ENCODE measurements around the gene MGAT1. TPM values are rescaled to one million over a fixed set of nuclear protein-coding genes. Genes with fewer than 3 reads are reported as not detected.
"Not testable (repeated sequence)": the region's sequence is repeated elsewhere in the genome, so short reads cannot be mapped to it uniquely, and the experiment has no call there.

The MGAT1 gene
- total RNA-seq, 1 experiment from 2014 or later, result 93.6 TPM

- TF ChIP-seq TEAD4 (CRISPR knock-in tag; IDR thresholded peaks at IDR 0.05), result no peak
- no peak for TF ChIP-seq ZNF416 (CRISPR knock-in tag; IDR thresholded peaks at IDR 0.05)
- no peak for TF ChIP-seq GTF2I (CRISPR knock-in tag; conservative IDR thresholded peaks at IDR 0.05)
Measured at GRCh38 chr5:180742727-180743126, 59.9 kb downstream of the MGAT1 start (continued).

- ATAC-seq; DNase-seq (ENCODE audit: low spot score); H3K36me3 Mint-ChIP-seq; POLR2A ChIA-PET; H3K4me1 Mint-ChIP-seq; H3K27ac Mint-ChIP-seq; H3K9me3 Mint-ChIP-seq; H3K4me3 Mint-ChIP-seq; H3K27me3 Mint-ChIP-seq (ENCODE audit: low read depth); CTCF ChIA-PET: not testable (repeated sequence)
Measured at GRCh38 chr5:180740953-180741352, 61.7 kb downstream of the MGAT1 start.

- Mint-ChIP-seq H3K36me3 (no peaks in the 10 kb centered on the region), H3K4me3 (no peak within 1 kb of the TSS), H3K9me3 (no peaks in the 10 kb centered on the region), H3K27ac (no peak within 1 kb of the TSS), H3K4me1 (no peaks in the 10 kb centered on the region), H3K27me3 (ENCODE audit: low read depth) (peaks cover 4% of the 10 kb centered on the region)
- ChIA-PET POLR2A (no interaction called here), CTCF (no interaction called here)
- ATAC-seq (no peak), DNase-seq (ENCODE audit: low spot score) (no peak)
- TF ChIP-seq E2F5 (CRISPR knock-in tag; IDR thresholded peaks at IDR 0.05), result no peak
- TF ChIP-seq KAT7 (CRISPR knock-in tag; IDR thresholded peaks at IDR 0.05; ENCODE audit: borderline replicate concordance), result no peak
- no peak for TF ChIP-seq ZNF512 (CRISPR knock-in tag; IDR thresholded peaks at IDR 0.05; ENCODE audit: borderline replicate concordance)
- TF ChIP-seq GRHL2 (CRISPR knock-in tag; IDR thresholded peaks at IDR 0.05; ENCODE audit: insufficient replicate concordance, severe bottlenecking), result no peak
- no peak for TF ChIP-seq ATF3 (CRISPR knock-in tag; conservative IDR thresholded peaks at IDR 0.05)
- no peak for TF ChIP-seq SMAD3 (CRISPR knock-in tag; IDR thresholded peaks at IDR 0.05; ENCODE audit: borderline replicate concordance)
- no peak for TF ChIP-seq CREM (CRISPR knock-in tag; IDR thresholded peaks at IDR 0.05)
- no peak for TF ChIP-seq HMGA2 (CRISPR knock-in tag; IDR thresholded peaks at IDR 0.05)
- no peak for TF ChIP-seq ZNF219 (CRISPR knock-in tag; IDR thresholded peaks at IDR 0.05; ENCODE audit: borderline replicate concordance)
- no peak for TF ChIP-seq ARID4B (CRISPR knock-in tag; IDR thresholded peaks at IDR 0.05; ENCODE audit: borderline replicate concordance)
- TF ChIP-seq CBFB (CRISPR knock-in tag; IDR thresholded peaks at IDR 0.05; ENCODE audit: low read depth), result no peak
- TF ChIP-seq AR (CRISPR knock-in tag; IDR thresholded peaks at IDR 0.05), result no peak
- no peak for TF ChIP-seq ZBTB43 (CRISPR knock-in tag; IDR thresholded peaks at IDR 0.05)
- no peak for TF ChIP-seq ZNF138 (CRISPR knock-in tag; conservative IDR thresholded peaks at IDR 0.05)
- no peak for TF ChIP-seq MYBL2 (CRISPR knock-in tag; IDR thresholded peaks at IDR 0.05)
- no peak for TF ChIP-seq RORB (CRISPR knock-in tag; IDR thresholded peaks at IDR 0.05)
- no peak for TF ChIP-seq GTF2I (CRISPR knock-in tag; conservative IDR thresholded peaks at IDR 0.05)
Measured at GRCh38 chr5:180739958-180740357, 62.6 kb downstream of the MGAT1 start, which contains the start of gene OR2Y1. Gene OR2Y1 (minus strand): TSS chr5:180740058. CDS start chr5:180740058, 0 bp downstream.
